Measurements from ENCODE around the gene ARPC4. TPM values are rescaled to one million over a fixed set of nuclear protein-coding genes. Genes with fewer than 3 reads are reported as not detected.
A peak's percentile ranks its signal among the peaks of the same experiment; 100 is the strongest.

ARPC4 gene
- total and polyA plus RNA-seq, 10 of the 15 experiments (the other 5 are each of a cell fraction or from before 2014, with no cell fraction given): 42.0 to 354 (median 268) TPM

DNA sequence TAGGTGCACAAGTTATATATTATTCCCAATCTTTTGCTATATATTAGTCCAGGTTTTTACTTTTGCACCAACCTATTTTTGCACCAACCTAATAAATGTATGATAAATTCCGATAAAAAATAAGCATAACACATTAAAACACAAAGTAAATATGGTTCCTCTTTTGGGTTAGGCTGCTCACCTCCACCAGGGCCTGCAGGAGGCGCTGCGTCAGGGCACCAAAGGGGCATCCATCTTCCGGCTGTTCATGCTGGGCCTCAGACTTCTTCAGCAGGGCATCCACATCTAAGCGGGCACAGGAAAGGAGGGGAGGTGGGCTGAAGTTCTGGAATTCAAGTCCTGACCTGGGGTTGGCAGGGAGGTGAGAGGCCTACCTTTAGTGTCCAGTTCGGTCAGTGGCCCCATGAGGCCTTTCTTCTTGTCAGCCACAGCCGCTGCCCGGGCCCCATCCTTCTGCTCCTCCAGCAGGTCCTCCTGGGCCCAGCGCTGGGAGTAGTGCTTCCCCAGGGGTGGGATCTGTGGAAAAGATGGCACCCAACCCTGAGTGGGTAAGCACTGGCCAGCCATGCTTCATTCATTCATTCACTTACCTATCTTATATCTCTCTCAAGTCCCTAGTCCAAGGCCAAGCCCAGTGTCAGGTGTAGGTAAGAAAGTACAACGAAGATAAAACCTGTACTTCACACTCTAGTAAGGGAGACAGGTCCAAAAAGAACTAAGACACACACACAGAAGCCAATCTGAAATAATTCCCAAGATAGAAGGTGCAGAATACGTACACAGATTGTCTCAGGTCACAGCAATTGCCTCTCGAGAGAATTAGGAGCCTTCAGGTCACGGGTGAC, 5.8 kb upstream of the ARPC4 start:
- ATAC-seq (peak; percentile 41; the same call in 1 of the 3 replicates), DNase-seq (ENCODE audit: low read depth, low spot score) (no peak), FAIRE-seq (no peak)
- H3K27ac ChIP-seq (ENCODE audit: control insufficient read depth, insufficient read depth): no peak overlapping the region
- H3K36me3 ChIP-seq (ENCODE audit: control insufficient read depth in 2 of 2, insufficient read depth in 2 of 2, low read length in 1 of 2): peaks cover 8 to 16% of the 10 kb centered on the region in 2 experiments; a peak in 3 of 4 replicates
- H3K4me1 ChIP-seq (ENCODE audit: control insufficient read depth, insufficient read depth, low read length): peaks cover 7% of the 10 kb centered on the region
- SMC1A ChIA-PET (ENCODE audit: uncharacterized antibody, unreplicated experiment): interaction anchor here (0.7 kb wide), 1 partner anchor 144 kb away, joined by 3 read pairs; no protein-coding TSS in a partner anchor
- no peaks in the 10 kb centered on the region for H4K20me1 ChIP-seq (ENCODE audit: control insufficient read depth, insufficient read depth)
- no peaks in the 10 kb centered on the region for H3K9me3 ChIP-seq (replicated peaks; ENCODE audit: control insufficient read depth, insufficient read depth, low read length)
- RAD21 ChIA-PET (ENCODE audit: unreplicated experiment): no interaction called here
- H3K79me2 ChIP-seq (ENCODE audit: control insufficient read depth, insufficient read depth, low read length): peaks cover 17% of the 10 kb centered on the region
- 89% methylated on average over 13 of the region's 13 CpGs for WGBS (ENCODE audit: insufficient coverage, insufficient replicate concordance, low lambda C conversion rate, missing lambda C conversion rate)
- no peak overlapping the region for H3K9ac ChIP-seq (ENCODE audit: control insufficient read depth, insufficient read depth, low read length)
- no peaks in the 10 kb centered on the region for H3K27me3 ChIP-seq (replicated peaks in 1 of 2; ENCODE audit: control insufficient read depth in 2 of 2, insufficient read depth in 2 of 2, low read length in 1 of 2)
- POLR2A ChIA-PET: interaction anchor here (1.5 kb wide), 1 partner anchor 87 kb away, joined by 3 read pairs; no protein-coding TSS in a partner anchor
- no peak overlapping the region for H3K4me3 ChIP-seq
- no peak overlapping the region for H2AFZ ChIP-seq (ENCODE audit: control insufficient read depth, low read depth, low read length)
- CTCF ChIA-PET: interaction anchor here (0.5 to 1.4 kb wide), 6 partner anchors 9 to 146 kb away, joined by 3 to 7 read pairs (median 4); partner anchors contain the start of gene CRELD1
- intact Hi-C loops (cut with micrococcal nuclease; ENCODE audit: unreplicated experiment) (no loop called here), in situ Hi-C loops (cut with MboI) (no loop called here)
- BruUV-seq (replicated peaks): no TSS peak
- no peak overlapping the region for H3K4me2 ChIP-seq (ENCODE audit: control insufficient read depth, insufficient read depth)
- TF ChIP-seq SMAD1 (IDR thresholded peaks at IDR 0.05; ENCODE audit: low read depth, partially characterized antibody): no peak
- TF ChIP-seq YY1 (IDR thresholded peaks at IDR 0.05; ENCODE audit: low read depth, low read length): peak; percentile 65
- TF ChIP-seq, protein P1, sequence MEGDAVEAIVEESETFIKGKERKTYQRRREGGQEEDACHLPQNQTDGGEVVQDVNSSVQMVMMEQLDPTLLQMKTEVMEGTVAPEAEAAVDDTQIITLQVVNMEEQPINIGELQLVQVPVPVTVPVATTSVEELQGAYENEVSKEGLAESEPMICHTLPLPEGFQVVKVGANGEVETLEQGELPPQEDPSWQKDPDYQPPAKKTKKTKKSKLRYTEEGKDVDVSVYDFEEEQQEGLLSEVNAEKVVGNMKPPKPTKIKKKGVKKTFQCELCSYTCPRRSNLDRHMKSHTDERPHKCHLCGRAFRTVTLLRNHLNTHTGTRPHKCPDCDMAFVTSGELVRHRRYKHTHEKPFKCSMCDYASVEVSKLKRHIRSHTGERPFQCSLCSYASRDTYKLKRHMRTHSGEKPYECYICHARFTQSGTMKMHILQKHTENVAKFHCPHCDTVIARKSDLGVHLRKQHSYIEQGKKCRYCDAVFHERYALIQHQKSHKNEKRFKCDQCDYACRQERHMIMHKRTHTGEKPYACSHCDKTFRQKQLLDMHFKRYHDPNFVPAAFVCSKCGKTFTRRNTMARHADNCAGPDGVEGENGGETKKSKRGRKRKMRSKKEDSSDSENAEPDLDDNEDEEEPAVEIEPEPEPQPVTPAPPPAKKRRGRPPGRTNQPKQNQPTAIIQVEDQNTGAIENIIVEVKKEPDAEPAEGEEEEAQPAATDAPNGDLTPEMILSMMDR (IDR thresholded peaks at IDR 0.05 in 2 of 3, conservative IDR thresholded peaks at IDR 0.05 in 1 of 3; ENCODE audit: control insufficient read depth in 2 of 3, extremely low read depth in 1 of 3, insufficient read depth in 1 of 3, low read depth in 3 of 3, low read length in 3 of 3): peak; percentile 9 to 65 (median 58)
